Activated CD8-positive, alpha-beta memory T cell treated with anti-CD3 and anti-CD28 coated beads, Interleukin-2, amount 10 ng/mL, durations not matched to agents 7 days and 5 days (primary cell): ENCODE results near the gene SDK1. TPM values are rescaled to one million over a fixed set of nuclear protein-coding genes. Genes with fewer than 3 reads are reported as not detected.

Experiments used
- ATAC-seq: fragments of 150-1000 bp; cut with Tn5 transposase; one replicate; pipeline ENCODE4 v1.10.0; 2021; ENCODE audit warnings: moderate library complexity
- CTCF ChIA-PET: fragments of 350-600 bp; sonication (Branson Sonifier 250); formaldehyde crosslinking; loops from one replicate; lab custom pipeline; 2021; ENCODE audit warnings: antibody characterized with exemption; lab: Charles Lee
- DNase-seq: peaks from one replicate; pipeline ENCODE4 v3.0.0-alpha.2; 2020
- H3K27ac Mint-ChIP-seq: one replicate; pipeline ENCODE4 v1.8.0; 2021; ENCODE audit warnings: mild to moderate bottlenecking, mixed read lengths
- H3K27me3 Mint-ChIP-seq: one replicate; pipeline ENCODE4 v1.8.0; 2021; ENCODE audit warnings: mixed read lengths
- H3K36me3 Mint-ChIP-seq: one replicate; pipeline ENCODE4 v1.8.0; 2021; ENCODE audit warnings: mild to moderate bottlenecking, mixed read lengths
- H3K4me1 Mint-ChIP-seq: one replicate; pipeline ENCODE4 v1.8.0; 2021; ENCODE audit warnings: mixed read lengths
- H3K4me3 Mint-ChIP-seq: one replicate; pipeline ENCODE4 v1.8.0; 2021; ENCODE audit warnings: mild to moderate bottlenecking, moderate library complexity, mixed read lengths
- H3K9me3 Mint-ChIP-seq: one replicate; pipeline ENCODE4 v1.8.0; 2022; ENCODE audit warnings: low read depth, mixed read lengths
- total RNA-seq, 2 experiments: library from RNA; stranded (reverse); gene quantifications; one replicate each; pipeline ENCODE4 v1.2.3, GENCODE V29; 2021

SDK1 gene
- total RNA-seq, 2 experiments from 2014 or later: 0.05 to 0.06 TPM

GRCh38 chr7:4115941-4116610 is 815.0 kb downstream of the SDK1 start:
- H3K4me3 Mint-ChIP-seq: no peak overlapping the region
- no peak for ATAC-seq
- CTCF ChIA-PET: no interaction called here
- no peaks in the 10 kb centered on the region for H3K36me3 Mint-ChIP-seq
- no peaks in the 10 kb centered on the region for H3K27me3 Mint-ChIP-seq
- H3K4me1 Mint-ChIP-seq: no peaks in the 10 kb centered on the region
- H3K27ac Mint-ChIP-seq: no peak overlapping the region
- peaks cover 13% of the 10 kb centered on the region for H3K9me3 Mint-ChIP-seq
- DNase-seq: no peak

- no peak for DNase-seq
- Mint-ChIP-seq H3K27me3 (no peaks in the 10 kb centered on the region), H3K27ac (no peak overlapping the region), H3K4me1 (no peaks in the 10 kb centered on the region), H3K9me3 (peaks cover 18% of the 10 kb centered on the region), H3K4me3 (no peak overlapping the region), H3K36me3 (no peaks in the 10 kb centered on the region)
- CTCF ChIA-PET: no interaction called here
- ATAC-seq: no peak
These were observed 818.8 kb downstream of the SDK1 start for GRCh38 chr7:4119848-4120247.

GRCh38 chr7:4123346-4123745 is 822.3 kb downstream of the SDK1 start:
- Mint-ChIP-seq H3K4me1 (no peaks in the 10 kb centered on the region), H3K27ac (no peak overlapping the region), H3K27me3 (no peaks in the 10 kb centered on the region), H3K36me3 (no peaks in the 10 kb centered on the region), H3K9me3 (peaks cover 23% of the 10 kb centered on the region), H3K4me3 (no peak overlapping the region)
- no peak for ATAC-seq
- CTCF ChIA-PET: no interaction called here
- DNase-seq: no peak

DNA sequence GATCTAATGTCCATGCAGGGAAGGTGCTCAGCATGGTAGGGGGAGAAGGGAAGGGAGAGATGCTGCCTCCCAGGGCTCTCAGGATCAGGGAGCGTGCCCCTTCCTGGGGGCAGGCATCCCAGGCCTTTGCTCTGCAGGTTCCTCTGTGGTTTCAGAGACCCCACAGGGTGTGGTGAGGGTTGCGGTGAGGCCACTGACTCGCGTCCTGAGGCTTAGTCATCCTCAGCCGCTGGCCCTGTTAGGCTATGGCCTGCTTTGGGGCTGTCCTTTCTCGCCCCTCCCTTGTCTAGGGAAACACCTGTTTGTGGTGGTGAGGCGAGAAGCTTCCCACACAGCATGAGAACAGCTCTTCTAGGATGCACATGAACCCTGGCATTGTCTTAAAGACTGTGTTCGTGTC is 822.8 kb downstream of the SDK1 start:
- peaks cover 19% of the 10 kb centered on the region for H3K9me3 Mint-ChIP-seq
- no peaks in the 10 kb centered on the region for H3K27me3 Mint-ChIP-seq
- no peak for ATAC-seq
- H3K27ac Mint-ChIP-seq: no peak overlapping the region
- H3K4me3 Mint-ChIP-seq: no peak overlapping the region
- no peaks in the 10 kb centered on the region for H3K36me3 Mint-ChIP-seq
- H3K4me1 Mint-ChIP-seq: no peaks in the 10 kb centered on the region
- DNase-seq: no peak
- CTCF ChIA-PET: no interaction called here

GRCh38 chr7:4124556-4125477 is 823.8 kb downstream of the SDK1 start:
- Mint-ChIP-seq H3K4me1 (no peaks in the 10 kb centered on the region), H3K4me3 (no peak overlapping the region), H3K36me3 (no peaks in the 10 kb centered on the region), H3K9me3 (peaks cover 14% of the 10 kb centered on the region), H3K27ac (no peak overlapping the region), H3K27me3 (no peaks in the 10 kb centered on the region)
- CTCF ChIA-PET: no interaction called here
- ATAC-seq: no peak
- no peak for DNase-seq

DNA sequence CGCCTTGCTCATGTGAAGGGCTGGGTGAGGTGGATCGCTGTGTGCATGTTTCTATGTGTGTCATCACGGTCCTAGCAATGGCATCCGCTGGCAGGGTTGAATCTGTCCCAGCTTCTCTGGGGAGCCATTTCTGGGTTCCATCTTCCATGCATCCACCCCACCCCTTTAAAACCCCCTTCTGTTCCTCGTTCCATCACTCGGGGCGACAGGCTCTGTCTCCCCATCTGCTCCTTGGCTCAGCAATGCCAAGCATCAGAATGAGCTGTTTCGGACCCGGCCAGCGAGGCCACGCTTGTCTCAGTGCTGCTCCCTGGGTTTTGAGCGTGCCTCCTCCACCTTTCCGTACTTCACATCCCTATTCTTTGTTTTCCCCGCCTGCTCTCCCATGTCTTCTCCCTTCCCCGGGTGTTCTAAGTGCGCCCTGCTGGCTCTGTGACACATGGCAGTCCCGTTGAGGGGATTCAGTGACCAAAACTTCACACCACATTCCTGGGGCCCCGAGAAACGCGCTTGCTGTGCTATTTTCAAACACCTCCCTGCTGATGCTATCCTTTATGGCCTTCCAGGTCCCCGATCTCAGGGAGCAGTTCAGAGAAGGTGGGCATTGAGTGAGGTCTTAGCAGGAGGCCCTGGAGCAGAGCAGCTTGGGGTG is 827.0 kb downstream of the SDK1 start:
- Mint-ChIP-seq H3K4me3 (no peak overlapping the region), H3K9me3 (peaks cover 7% of the 10 kb centered on the region), H3K36me3 (no peaks in the 10 kb centered on the region), H3K4me1 (no peaks in the 10 kb centered on the region), H3K27ac (no peak overlapping the region), H3K27me3 (no peaks in the 10 kb centered on the region)
- CTCF ChIA-PET: no interaction called here
- no peak for DNase-seq
- ATAC-seq: no peak

DNA sequence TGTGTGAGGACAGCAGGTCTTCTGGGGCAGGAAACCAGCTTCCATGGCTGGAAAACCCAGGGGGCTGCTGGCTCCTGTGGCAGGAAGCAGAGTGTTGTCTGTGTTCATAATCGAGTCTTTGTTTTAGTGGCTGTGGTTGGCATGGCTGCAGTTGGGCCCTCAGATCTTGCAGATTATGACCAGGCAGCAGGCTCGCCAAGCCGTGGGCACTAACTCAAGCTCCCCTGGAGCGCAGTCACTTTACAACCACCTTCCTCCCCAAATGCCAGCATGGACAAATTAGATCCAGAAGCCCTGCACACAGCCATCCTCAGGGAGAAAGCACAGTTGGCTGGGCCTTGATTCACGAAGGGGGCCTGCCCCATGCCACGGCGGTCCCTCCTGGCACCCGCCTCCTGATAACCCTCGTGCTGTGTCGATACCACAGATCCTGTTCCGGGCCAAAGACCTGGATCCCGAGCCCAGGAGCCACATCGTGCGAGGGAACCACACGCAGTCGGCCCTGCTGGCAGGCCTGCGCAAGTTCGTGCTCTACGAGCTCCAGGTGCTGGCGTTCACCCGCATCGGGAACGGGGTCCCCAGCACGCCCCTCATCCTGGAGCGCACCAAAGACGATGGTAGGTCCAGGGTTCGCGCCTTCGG is 828.5 kb downstream of the SDK1 start:
- H3K9me3 Mint-ChIP-seq: peaks cover 7% of the 10 kb centered on the region

GRCh38 chr7:4131063-4131462 is 830.0 kb downstream of the SDK1 start:
- ATAC-seq (no peak), DNase-seq (no peak)
- Mint-ChIP-seq H3K4me3 (no peak overlapping the region), H3K27ac (no peak overlapping the region), H3K27me3 (no peaks in the 10 kb centered on the region), H3K4me1 (no peaks in the 10 kb centered on the region), H3K9me3 (no peaks in the 10 kb centered on the region), H3K36me3 (no peaks in the 10 kb centered on the region)
- CTCF ChIA-PET: no interaction called here

More for the DNA sequence above, 828.5 kb downstream of the SDK1 start:
- Mint-ChIP-seq H3K4me3 (no peak overlapping the region), H3K27ac (no peak overlapping the region), H3K36me3 (no peaks in the 10 kb centered on the region), H3K4me1 (no peaks in the 10 kb centered on the region), H3K27me3 (no peaks in the 10 kb centered on the region)
- CTCF ChIA-PET: no interaction called here
- DNase-seq (no peak), ATAC-seq (no peak)

DNA sequence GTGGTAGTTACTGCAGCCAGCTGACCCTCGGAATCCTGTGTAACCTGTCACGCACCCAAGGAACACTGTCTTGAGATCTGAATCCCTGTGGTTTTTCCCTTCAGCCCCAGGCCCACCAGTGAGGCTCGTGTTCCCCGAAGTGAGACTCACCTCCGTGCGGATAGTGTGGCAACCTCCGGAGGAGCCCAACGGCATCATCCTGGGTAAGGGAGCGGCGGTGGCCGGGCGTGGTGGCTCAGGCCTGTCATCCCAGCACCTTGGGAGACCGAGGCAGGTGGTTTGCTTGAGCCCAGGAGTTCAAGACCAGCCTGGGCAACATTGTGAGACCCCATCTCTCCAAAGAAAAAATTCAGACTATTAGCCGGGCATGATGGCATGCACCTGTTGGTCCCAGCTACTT is 831.2 kb downstream of the SDK1 start:
- Mint-ChIP-seq H3K4me1 (no peaks in the 10 kb centered on the region), H3K27ac (no peak overlapping the region), H3K36me3 (no peaks in the 10 kb centered on the region), H3K27me3 (no peaks in the 10 kb centered on the region), H3K9me3 (no peaks in the 10 kb centered on the region), H3K4me3 (no peak overlapping the region)
- DNase-seq: no peak
- CTCF ChIA-PET: no interaction called here
- no peak for ATAC-seq

DNA sequence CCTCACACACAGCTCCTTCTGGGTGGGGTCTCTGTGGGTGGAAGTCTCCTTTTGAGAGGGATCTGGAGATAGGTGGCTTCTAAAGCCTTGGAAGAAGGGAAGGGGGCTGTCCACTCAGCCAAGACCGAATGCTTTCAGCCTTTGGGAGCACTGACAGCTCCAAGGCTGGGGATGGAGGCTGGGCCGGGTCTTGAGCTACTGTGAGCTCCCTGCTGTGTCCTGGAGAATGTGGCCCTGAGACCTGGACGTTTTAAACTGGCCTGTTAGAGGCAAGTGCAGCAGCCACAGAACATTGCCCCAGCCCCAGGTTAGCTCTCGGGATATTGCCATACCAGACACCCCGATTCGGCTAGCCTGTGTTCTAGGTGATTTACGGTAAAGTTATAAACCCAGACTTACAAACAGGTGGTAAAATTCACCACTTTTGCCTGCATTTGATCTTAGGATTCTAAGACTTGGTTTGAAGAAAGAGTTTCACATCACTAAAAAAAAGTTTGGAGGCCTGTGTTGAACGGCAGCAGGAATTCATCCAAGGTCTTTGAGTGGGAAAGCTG is 832.5 kb downstream of the SDK1 start:
- ATAC-seq: no peak
- no peak for DNase-seq
- Mint-ChIP-seq H3K27me3 (no peaks in the 10 kb centered on the region), H3K4me3 (no peak overlapping the region), H3K9me3 (no peaks in the 10 kb centered on the region), H3K4me1 (no peaks in the 10 kb centered on the region), H3K27ac (no peak overlapping the region), H3K36me3 (no peaks in the 10 kb centered on the region)
- CTCF ChIA-PET: no interaction called here

DNA sequence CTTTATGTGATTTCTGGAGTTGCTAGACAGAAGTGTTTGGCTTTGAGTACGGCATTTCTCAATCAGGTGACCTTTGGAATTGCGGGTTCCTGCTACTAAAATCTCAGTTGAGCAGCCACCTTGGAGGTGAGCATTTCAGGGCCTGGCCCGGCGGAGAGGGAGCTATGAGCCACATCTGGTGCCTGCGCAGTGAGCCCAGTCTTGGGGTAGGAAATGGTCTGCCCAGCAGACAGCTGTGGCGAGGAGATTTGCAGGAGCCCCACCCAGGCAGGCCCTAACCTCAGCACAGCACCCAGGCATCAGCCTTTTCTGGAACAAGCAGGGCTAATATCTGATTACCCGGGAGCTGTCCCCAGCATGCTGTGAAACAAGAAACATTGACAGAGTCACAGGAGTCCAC is 833.2 kb downstream of the SDK1 start:
- no peak overlapping the region for H3K4me3 Mint-ChIP-seq

DNA sequence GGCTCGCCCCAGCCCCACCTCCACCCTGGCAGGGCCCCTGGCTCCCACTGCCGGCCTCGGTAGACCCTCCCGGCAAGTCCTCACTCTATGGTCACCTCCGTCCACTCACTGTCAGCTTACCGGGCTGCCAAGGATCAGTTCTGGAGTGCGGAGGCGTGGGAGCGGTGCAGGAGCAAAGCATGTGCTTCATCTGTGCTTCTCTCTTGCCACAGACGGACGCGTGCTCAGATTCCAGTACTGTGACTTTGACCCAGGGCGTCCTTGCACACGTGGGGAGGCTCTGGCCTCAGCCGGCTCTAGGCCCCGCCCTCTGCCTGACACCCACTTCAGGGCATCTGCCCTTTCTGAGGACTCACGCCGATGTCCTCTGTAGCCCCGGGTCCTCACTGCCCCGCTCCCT is 833.6 kb downstream of the SDK1 start:
- no peak for ATAC-seq
- Mint-ChIP-seq H3K27ac (no peak overlapping the region), H3K9me3 (no peaks in the 10 kb centered on the region), H3K4me3 (no peak overlapping the region), H3K36me3 (no peaks in the 10 kb centered on the region), H3K27me3 (no peaks in the 10 kb centered on the region), H3K4me1 (no peaks in the 10 kb centered on the region)
- no peak for DNase-seq
- CTCF ChIA-PET: no interaction called here

More for the DNA sequence above, 833.2 kb downstream of the SDK1 start:
- no peaks in the 10 kb centered on the region for H3K4me1 Mint-ChIP-seq
- DNase-seq (no peak), ATAC-seq (no peak)
- CTCF ChIA-PET: no interaction called here
- no peaks in the 10 kb centered on the region for H3K36me3 Mint-ChIP-seq
- no peak overlapping the region for H3K27ac Mint-ChIP-seq
- H3K9me3 Mint-ChIP-seq: no peaks in the 10 kb centered on the region
- H3K27me3 Mint-ChIP-seq: no peaks in the 10 kb centered on the region

DNA sequence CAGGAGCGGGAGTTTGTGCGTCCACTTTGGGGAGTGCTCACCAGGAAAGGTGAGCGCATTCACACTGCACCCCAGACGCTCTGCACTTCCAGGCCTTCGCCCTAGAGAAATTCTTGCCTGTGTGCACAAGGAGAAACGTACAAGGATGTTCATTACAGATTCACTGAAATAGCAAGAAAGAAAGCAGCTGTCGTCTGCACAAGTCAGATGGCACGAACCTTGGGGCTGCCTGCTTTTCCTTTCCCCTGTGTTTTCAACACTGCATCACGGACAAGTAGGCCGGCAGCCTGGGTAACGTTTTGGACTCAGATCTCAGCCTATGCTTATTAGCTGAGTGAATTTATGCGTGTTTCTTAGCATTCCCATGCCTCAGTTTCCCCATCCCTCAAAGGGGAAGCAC is 834.2 kb downstream of the SDK1 start:
- Mint-ChIP-seq H3K4me3 (no peak overlapping the region), H3K36me3 (no peaks in the 10 kb centered on the region), H3K4me1 (no peaks in the 10 kb centered on the region), H3K9me3 (no peaks in the 10 kb centered on the region), H3K27me3 (no peaks in the 10 kb centered on the region), H3K27ac (no peak overlapping the region)
- CTCF ChIA-PET: no interaction called here
- DNase-seq (no peak), ATAC-seq (no peak)
